Astrocyte of the spinal cord (primary cell): ENCODE data around the gene SP140L.

Experiments
- DNase-seq: peaks from one replicate; pipeline ENCODE4 v3.0.0; 2011; ENCODE audit warnings: low read depth, low spot score
- H3K4me3 ChIP-seq: 2 replicates; pipeline ENCODE4 v1.5.1; 2011; ENCODE audit warnings: low read depth, mild to moderate bottlenecking, low read length, moderate library complexity
- in situ Hi-C: cut with HindIII; loops from 2 replicates; pipeline ENCODE4 v1.10.0; 2017; ENCODE audit warnings: low sequenced_read_pairs
- TF ChIP-seq, protein P1 (sequence below): IDR thresholded peaks from 2 replicates; pipeline ENCODE4 v1.5.1; 2012; ENCODE audit warnings: low read depth, mild to moderate bottlenecking, low read length, inconsistent platforms

SP140L gene

DNA sequence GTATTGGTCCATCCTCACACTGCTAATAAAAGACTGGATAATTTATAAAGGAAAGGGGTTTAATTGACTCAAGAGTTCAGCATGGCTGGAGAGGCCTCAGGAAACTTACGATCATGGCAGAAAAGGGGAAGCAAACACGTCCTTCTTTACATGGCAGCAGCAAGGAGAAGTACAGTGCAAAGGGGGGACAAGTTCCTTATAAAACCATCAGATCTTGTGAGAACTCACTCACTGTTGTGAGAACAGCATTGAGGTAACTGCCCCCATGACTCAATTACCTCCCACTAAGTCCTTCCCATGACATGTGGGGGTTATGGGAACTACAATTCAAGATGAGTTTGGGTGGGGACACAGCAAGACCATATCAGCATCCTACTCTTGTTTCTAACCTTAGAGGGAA, 126.0 kb downstream of the SP140L start:
- in situ Hi-C loops, result no loop called here
- no peak for DNase-seq
- TF ChIP-seq, protein P1, sequence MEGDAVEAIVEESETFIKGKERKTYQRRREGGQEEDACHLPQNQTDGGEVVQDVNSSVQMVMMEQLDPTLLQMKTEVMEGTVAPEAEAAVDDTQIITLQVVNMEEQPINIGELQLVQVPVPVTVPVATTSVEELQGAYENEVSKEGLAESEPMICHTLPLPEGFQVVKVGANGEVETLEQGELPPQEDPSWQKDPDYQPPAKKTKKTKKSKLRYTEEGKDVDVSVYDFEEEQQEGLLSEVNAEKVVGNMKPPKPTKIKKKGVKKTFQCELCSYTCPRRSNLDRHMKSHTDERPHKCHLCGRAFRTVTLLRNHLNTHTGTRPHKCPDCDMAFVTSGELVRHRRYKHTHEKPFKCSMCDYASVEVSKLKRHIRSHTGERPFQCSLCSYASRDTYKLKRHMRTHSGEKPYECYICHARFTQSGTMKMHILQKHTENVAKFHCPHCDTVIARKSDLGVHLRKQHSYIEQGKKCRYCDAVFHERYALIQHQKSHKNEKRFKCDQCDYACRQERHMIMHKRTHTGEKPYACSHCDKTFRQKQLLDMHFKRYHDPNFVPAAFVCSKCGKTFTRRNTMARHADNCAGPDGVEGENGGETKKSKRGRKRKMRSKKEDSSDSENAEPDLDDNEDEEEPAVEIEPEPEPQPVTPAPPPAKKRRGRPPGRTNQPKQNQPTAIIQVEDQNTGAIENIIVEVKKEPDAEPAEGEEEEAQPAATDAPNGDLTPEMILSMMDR, result no peak
- H3K4me3 ChIP-seq, result no peak overlapping the region
